ENCODE data around the gene SERBP1.

The SERBP1 gene

DNA sequence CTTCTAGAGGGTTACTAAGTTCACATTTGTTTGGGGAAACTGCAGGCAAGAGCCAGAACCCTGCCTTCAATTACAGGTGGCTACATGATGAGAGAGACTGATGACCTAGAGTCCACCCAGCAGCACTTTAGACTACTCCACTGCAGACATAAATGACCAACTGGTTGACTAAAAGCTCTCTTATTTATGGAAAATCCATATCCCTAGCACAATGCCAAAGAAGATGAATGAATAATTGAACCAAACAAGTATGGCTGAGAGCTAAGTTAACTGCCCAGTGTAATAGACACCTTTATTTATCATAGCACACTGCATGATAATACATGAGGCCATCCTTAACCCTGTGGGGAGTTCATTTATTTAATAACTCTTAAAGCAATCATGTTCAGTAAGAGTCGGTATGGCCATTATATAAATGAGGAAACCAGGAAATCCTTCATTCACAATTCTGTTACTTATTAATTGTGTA lies 62.1 kb downstream of the SERBP1 start:
- in situ Hi-C loops (cut with MboI; ENCODE audit: low sequenced_read_pairs), result no loop called here

DNA sequence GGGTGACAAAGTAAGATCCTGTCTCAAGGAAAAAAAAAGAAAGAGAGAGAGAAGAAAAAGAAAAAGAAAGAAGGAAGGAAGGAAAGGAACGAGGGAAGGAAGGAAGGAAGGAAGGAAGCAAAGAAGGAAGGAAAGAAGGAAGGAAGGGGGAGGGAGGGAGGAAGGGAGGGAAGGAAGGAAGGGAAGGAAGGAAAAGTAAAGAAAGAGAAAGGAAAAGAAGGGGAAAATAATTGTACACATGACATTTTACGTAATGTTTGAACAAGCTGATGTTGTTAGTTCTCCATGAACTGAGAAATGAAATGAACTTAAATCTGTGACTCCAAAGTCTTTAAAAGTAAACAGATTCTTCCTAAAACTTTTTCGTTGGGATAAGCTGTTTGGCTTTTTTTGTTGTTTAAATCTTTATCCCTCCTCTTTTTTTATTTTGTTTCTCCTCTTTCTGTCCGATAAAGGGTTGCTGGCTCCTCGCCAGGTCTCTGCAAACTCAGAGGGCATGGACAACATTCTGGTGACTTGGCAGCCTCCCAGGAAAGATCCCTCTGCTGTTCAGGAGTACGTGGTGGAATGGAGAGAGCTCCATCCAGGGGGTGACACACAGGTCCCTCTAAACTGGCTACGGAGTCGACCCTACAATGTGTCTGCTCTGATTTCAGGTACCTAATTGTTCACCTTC lies 62.7 kb downstream of the SERBP1 start:
- in situ Hi-C loops (cut with MboI; ENCODE audit: low sequenced_read_pairs), result no loop called here

DNA sequence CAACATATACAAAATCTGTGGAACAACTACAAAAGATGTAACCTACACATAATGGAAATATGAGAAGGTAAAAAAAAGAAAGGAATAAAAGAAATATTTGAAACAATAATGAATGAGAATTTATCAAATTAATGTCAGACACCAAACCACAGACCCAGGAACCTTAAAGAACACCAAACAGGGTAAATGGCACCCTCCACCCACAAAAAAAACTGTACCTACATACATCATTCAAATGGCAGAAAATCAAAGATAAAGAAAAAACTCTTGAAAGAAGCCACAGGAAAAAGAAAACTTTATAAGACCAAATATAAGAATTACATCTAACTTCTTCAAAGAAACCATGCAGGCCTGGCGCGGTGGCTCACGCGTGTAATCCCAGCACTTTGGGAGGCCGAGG lies 68.6 kb downstream of the SERBP1 start:
- in situ Hi-C loops (cut with MboI; ENCODE audit: low sequenced_read_pairs), result no loop called here

DNA sequence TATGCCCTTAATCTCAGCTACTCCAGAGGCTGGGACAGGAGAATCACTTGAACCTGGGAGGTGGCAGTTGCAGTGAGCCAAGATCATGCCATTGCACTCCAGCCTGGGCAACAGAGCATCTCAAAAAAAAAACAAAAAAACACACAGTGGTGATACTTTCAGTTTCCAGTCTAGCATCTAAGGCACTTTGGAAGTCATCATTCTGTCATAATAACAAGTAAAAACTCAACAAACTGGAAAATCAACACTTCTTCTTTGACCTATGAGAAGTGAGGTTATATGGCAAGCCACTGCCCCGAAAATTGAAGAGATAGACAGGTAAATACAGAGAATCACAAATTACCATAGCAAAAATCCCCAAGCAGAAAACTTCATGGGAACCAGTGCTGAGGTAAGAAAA lies 70.6 kb downstream of the SERBP1 start:
- in situ Hi-C loops (cut with MboI; ENCODE audit: low sequenced_read_pairs), result no loop called here

All from HL-60/S4 treated with retinoic acid at 250 ng/mL for 4 days and 3 days (cell line).